Measurements from ENCODE around the gene CRBN. TPM values are rescaled to one million over a fixed set of nuclear protein-coding genes. Genes with fewer than 3 reads are reported as not detected.

CRBN gene
- total RNA-seq, 2 experiments from 2014 or later = 33.7 to 35.0 TPM

DNA sequence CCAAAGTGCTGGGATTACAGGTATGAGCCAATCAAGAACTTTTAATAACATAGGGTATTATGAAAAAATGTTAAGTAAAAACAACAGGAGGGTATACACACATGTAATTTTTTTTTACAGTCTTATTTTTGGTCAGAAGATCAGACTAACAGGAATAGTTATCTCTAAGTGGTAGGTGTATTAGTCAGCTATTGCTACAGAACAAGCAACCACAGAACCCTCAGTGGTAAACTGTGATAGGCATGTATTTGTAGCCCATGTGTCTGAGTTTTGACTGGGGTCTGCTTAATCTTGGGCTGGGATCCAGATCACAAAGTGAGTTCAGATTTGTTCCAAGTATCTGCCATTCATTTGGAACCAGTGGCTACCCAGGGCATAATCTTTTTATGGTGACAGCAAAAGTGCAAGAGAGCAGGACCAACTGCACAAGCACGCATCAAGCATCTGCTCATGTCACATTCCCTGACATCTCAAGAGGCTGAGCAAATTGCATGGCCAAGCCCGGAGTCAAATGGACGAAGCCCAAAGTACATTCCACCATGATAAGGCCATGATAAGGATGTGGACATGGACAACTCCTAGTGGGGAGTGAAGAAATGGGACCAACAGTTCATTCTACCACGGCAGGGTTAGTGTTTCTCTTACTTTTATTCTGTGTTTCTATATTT lies 66.3 kb downstream of the CRBN start:
- no peaks in the 10 kb centered on the region for H3K36me3 Mint-ChIP-seq (ENCODE audit: low read depth)
- TF ChIP-seq CTCF (IDR thresholded peaks at IDR 0.05) = no peak
- H3K27ac Mint-ChIP-seq = no peak overlapping the region
- H3K9me3 Mint-ChIP-seq = no peaks in the 10 kb centered on the region
- ChIA-PET CTCF (no interaction called here), POLR2A (no interaction called here)
- intact Hi-C loops (cut with micrococcal nuclease) = no loop called here
- no peaks in the 10 kb centered on the region for H3K27me3 Mint-ChIP-seq
- DNase-seq = no peak
- ATAC-seq = no peak
- no peak overlapping the region for H3K4me3 Mint-ChIP-seq
- H3K4me1 Mint-ChIP-seq (ENCODE audit: low read depth) = peaks cover 6% of the 10 kb centered on the region

DNA sequence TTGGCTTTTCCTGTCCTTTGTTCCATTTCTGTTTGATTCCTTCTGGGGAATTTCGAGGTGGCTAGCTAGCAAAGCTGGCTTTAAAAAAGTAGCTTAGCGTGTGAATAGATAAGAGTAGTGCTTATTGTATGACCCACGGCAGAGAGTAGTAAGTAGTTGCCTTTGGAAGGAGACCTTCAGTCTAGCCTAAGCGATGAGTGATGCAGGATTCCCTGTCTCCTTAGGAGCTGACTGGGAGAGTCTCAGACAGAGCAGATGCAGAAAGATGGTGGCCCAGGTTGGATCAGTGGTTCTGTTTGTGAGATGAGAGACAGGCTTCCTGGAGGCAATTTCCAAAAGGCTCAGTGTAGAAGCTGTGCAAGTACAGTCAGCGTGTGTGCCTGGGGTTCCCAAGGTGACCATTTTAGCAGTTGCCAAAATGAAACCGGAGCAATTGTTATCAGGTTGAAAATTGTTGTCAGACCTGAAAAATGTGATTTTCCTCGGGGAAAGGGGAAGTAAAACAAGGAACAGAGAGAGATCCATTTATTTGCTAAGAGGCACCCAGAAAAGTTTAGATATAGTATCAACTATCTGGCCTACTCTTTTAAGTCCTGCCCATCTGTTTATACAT lies 68.6 kb downstream of the CRBN start:
- H3K9me3 Mint-ChIP-seq = no peaks in the 10 kb centered on the region
- H3K27me3 Mint-ChIP-seq = peaks cover 2% of the 10 kb centered on the region
- CTCF ChIA-PET = no interaction called here
- ATAC-seq (no peak), DNase-seq (no peak)
- no peaks in the 10 kb centered on the region for H3K36me3 Mint-ChIP-seq (ENCODE audit: low read depth)
- POLR2A ChIA-PET = no interaction called here
- no peak for TF ChIP-seq CTCF (IDR thresholded peaks at IDR 0.05)
- peaks cover 6% of the 10 kb centered on the region for H3K4me1 Mint-ChIP-seq (ENCODE audit: low read depth)
- H3K4me3 Mint-ChIP-seq = no peak overlapping the region
- intact Hi-C loops (cut with micrococcal nuclease) = no loop called here
- no peak overlapping the region for H3K27ac Mint-ChIP-seq

GRCh38 chr3:3110299-3110630 lies 69.2 kb downstream of the CRBN start, which contains the start of gene IL5RA:
IL5RA (minus strand) TSS chr3:3110374; CDS start chr3:3104984, 5,390 bp downstream.
- POLR2A ChIA-PET = no interaction called here
- Mint-ChIP-seq H3K4me3 (no peak within 1 kb of the TSS), H3K27ac (no peak within 1 kb of the TSS)

DNA sequence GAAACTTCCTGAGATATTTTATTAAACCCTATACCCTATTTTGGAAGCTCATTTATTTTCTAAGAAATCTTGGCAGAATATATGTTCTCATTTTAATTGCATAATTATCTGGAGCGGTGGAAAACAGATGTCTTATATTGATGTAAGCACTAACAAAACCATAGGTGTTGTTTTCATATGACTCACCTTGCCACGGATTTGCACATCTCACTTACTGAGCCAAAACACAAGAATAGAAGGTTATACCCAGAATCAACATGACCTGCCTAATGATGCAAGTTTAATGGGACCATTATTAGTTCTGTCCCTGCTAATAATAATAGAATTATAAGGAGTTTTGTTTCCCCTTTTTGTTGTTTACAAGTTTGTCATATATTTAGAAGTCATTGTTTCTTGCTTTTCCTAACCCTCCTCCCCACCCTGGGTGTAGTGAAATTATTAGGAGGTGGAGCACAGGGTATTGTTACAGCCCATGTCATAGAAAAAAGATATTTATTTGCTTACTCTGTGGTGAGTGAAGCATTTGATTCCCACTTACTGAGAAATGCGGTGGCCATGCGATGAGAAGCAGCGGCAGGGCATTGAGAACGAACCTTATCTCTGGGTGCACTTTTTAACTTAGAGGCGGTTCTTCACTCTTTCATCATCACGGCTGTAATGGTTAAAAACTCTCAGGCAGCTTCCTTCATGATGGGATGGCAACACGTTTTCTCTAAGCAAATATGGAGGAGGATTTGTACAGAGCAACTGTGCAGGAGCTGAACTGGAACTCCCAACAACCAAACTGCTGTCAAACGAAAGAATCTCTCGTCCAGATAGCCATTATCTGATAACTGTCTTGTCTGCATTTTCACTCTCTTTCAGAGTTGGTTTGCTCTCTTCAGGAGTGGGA lies 69.8 kb downstream of the CRBN start:
- peak; percentile 37 for ATAC-seq
- intact Hi-C loops (cut with micrococcal nuclease) = no loop called here
- no peak for DNase-seq
- H3K9me3 Mint-ChIP-seq = no peaks in the 10 kb centered on the region
- CTCF ChIA-PET = no interaction called here
- no peaks in the 10 kb centered on the region for H3K36me3 Mint-ChIP-seq (ENCODE audit: low read depth)
- H3K4me1 Mint-ChIP-seq (ENCODE audit: low read depth) = peaks cover 6% of the 10 kb centered on the region
- peaks cover 4% of the 10 kb centered on the region for H3K27me3 Mint-ChIP-seq
- TF ChIP-seq CTCF (IDR thresholded peaks at IDR 0.05) = no peak
- no peak overlapping the region for H3K4me3 Mint-ChIP-seq
- H3K27ac Mint-ChIP-seq = no peak overlapping the region
- POLR2A ChIA-PET = no interaction called here

More at GRCh38 chr3:3110299-3110630, 69.2 kb downstream of the CRBN start, which contains the start of gene IL5RA:
- TF ChIP-seq CTCF (IDR thresholded peaks at IDR 0.05) = no peak
- intact Hi-C loops (cut with micrococcal nuclease) = no loop called here
- H3K4me1 Mint-ChIP-seq (ENCODE audit: low read depth) = peaks cover 6% of the 10 kb centered on the region
- CTCF ChIA-PET = no interaction called here
- no peaks in the 10 kb centered on the region for H3K9me3 Mint-ChIP-seq
- DNase-seq (no peak), ATAC-seq (peak; percentile 30)
- H3K27me3 Mint-ChIP-seq = peaks cover 4% of the 10 kb centered on the region
- H3K36me3 Mint-ChIP-seq (ENCODE audit: low read depth) = no peaks in the 10 kb centered on the region

GRCh38 chr3:3107858-3108257 lies 71.6 kb downstream of the CRBN start:
- CTCF ChIA-PET = no interaction called here
- no peak overlapping the region for H3K27ac Mint-ChIP-seq
- peaks cover 6% of the 10 kb centered on the region for H3K4me1 Mint-ChIP-seq (ENCODE audit: low read depth)
- intact Hi-C loops (cut with micrococcal nuclease) = no loop called here
- no peaks in the 10 kb centered on the region for H3K36me3 Mint-ChIP-seq (ENCODE audit: low read depth)
- POLR2A ChIA-PET = no interaction called here
- no peak for DNase-seq
- H3K9me3 Mint-ChIP-seq = no peaks in the 10 kb centered on the region
- TF ChIP-seq CTCF (IDR thresholded peaks at IDR 0.05) = no peak
- peaks cover 4% of the 10 kb centered on the region for H3K27me3 Mint-ChIP-seq
- ATAC-seq = no peak
- H3K4me3 Mint-ChIP-seq = no peak overlapping the region

Data from activated CD8-positive, alpha-beta T cell treated with anti-CD3 and anti-CD28 coated beads for 36 hours (primary cell).